Measurements from ENCODE around the gene DNM3. TPM values are rescaled to one million over a fixed set of nuclear protein-coding genes. Genes with fewer than 3 reads are reported as not detected.

DNM3 gene
- total RNA-seq, 1 donor: 2.0 TPM

DNA sequence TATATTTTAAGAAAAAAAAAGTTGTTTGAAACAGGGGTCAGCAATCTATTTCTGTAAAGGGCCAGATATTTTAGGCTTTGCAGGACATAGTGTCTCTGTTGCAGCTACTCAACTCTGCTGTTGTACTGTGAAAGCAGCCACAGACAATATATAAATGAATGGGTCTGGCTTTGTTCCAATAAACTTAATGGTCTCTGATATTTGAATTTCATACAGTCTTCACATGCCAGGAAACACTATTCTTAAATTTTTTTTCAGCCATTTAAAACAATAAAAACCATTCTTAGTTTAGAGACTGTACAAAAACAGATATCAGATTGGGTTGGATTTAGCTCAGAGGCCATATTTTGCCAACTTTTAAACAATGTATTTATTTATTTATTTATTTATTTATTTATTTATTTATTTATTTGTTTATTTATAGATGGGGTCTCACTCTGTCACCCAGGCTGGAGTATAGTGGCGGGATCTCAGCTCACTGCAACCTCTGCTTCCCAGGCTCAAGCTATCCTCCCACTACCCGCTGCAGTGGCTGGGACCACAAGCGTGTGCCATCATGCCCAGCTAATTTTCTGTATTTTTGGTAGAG lies 102.8 kb downstream of the DNM3 start:
- DNase-seq (ENCODE audit: low read depth): no peak
- TF ChIP-seq, protein P1, sequence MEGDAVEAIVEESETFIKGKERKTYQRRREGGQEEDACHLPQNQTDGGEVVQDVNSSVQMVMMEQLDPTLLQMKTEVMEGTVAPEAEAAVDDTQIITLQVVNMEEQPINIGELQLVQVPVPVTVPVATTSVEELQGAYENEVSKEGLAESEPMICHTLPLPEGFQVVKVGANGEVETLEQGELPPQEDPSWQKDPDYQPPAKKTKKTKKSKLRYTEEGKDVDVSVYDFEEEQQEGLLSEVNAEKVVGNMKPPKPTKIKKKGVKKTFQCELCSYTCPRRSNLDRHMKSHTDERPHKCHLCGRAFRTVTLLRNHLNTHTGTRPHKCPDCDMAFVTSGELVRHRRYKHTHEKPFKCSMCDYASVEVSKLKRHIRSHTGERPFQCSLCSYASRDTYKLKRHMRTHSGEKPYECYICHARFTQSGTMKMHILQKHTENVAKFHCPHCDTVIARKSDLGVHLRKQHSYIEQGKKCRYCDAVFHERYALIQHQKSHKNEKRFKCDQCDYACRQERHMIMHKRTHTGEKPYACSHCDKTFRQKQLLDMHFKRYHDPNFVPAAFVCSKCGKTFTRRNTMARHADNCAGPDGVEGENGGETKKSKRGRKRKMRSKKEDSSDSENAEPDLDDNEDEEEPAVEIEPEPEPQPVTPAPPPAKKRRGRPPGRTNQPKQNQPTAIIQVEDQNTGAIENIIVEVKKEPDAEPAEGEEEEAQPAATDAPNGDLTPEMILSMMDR (IDR thresholded peaks at IDR 0.05; ENCODE audit: insufficient read depth, low read length): no peak
- H3K4me3 ChIP-seq (ENCODE audit: low read depth, low read length): no peak overlapping the region

DNA sequence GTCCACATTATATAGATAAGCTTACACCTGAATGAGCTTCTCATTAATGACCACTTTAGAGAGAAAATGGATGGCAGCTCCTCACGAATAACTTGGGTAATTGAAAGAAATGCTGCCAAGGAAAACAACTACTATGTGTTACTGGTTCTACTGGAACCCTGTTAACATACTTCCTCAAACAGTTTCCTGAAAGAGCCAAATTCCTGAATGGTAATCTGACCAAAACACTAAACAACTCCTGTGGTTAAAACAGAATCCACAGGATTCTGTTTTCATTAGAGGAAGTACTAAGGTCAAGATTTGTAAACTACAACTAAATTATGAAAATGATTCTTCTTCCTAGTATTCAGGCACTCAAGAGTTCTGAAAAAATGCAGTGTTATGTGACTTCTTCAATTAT lies 107.2 kb downstream of the DNM3 start:
- no peak for DNase-seq (ENCODE audit: low read depth)
- H3K4me3 ChIP-seq (ENCODE audit: low read depth, low read length): no peak overlapping the region
- TF ChIP-seq, protein P1 (IDR thresholded peaks at IDR 0.05; ENCODE audit: insufficient read depth, low read length): no peak

DNA sequence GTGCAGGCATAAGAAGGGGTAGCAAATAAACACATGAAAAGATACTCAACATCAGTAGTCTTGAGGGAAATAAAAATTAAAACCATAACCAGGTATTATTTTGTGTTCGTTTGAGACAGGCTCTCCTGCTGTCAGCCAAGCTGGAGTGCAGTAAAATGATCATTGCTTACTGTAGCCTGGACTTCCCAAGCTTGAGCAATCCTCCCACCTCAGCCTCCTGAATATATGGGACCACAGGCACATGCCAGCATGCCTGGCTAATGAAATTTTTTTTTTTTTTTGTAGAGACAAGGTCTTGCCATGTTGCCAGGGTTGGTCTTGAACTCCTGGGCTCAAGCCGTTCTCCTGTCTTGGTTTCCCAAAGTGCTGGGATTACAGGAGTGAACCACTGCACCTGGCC lies 108.0 kb downstream of the DNM3 start:
- DNase-seq (ENCODE audit: low read depth): no peak
- H3K4me3 ChIP-seq (ENCODE audit: low read depth, low read length): no peak overlapping the region
- TF ChIP-seq, protein P1 (IDR thresholded peaks at IDR 0.05; ENCODE audit: insufficient read depth, low read length): no peak

DNA sequence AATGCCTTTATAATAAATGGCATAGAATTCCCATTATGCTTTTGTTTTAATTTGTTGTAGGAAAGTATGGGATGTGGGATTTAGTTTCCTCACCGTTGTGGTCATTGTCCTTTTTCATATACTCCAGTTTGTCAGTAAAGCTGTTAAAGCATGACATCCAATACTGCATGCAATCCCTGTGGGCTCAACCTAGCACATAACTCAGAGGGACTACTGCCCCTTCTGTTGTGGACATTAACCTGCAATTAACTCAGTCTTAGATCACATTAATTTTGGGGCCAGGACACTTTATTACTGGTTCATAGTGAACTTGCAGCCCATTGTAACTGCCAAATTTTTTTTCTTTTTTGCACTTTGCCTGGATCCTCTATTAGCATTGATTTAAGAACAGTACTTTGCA lies 112.5 kb downstream of the DNM3 start:
- no peak overlapping the region for H3K4me3 ChIP-seq (ENCODE audit: low read depth, low read length)
- DNase-seq (ENCODE audit: low read depth): no peak
- TF ChIP-seq, protein P1 (IDR thresholded peaks at IDR 0.05; ENCODE audit: insufficient read depth, low read length): no peak

DNA sequence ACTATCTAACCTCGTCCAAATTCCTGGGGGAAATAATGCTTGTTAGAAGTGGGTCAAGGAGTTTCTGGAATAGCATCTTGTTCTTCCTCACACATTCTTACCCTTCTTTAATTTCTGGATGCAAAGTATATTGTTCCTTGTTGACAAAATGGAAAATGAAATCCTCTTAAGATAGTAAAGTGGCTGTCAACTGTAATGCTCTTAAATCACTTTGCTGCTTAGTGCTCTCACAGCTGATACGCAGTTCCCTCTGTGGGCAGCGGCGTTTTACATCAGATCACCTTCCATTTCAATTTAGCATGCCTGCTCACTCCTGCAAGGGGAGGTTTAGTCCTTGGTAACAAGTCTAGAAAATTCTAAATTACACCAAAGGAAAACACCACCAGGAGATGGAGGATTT lies 113.1 kb downstream of the DNM3 start:
- H3K4me3 ChIP-seq (ENCODE audit: low read depth, low read length): no peak overlapping the region
- TF ChIP-seq, protein P1 (IDR thresholded peaks at IDR 0.05; ENCODE audit: insufficient read depth, low read length): no peak
- no peak for DNase-seq (ENCODE audit: low read depth)

DNA sequence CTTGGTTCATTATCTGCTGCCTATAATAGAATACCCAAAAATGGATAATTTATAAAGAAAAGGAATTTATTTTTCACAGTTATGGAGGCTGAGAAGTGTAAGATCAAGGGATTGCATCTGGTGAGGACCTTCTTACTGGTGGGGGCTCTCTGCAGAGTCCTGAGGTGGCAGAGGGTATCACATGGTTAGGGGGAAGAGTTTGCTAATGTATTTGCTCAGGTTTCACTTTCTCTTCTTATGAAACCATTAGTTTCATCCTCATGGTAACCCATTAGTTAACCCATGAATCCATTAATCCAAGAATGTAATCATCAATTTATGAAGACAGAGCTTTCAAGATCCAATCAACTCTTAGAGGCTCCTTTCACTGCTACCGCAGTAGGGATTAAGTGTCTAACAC lies 120.6 kb downstream of the DNM3 start:
- no peak overlapping the region for H3K4me3 ChIP-seq (ENCODE audit: low read depth, low read length)
- DNase-seq (ENCODE audit: low read depth): no peak

More for the DNA sequence above, 120.6 kb downstream of the DNM3 start:
- TF ChIP-seq, protein P1 (IDR thresholded peaks at IDR 0.05; ENCODE audit: insufficient read depth, low read length): no peak
